GM23248 (cell line): Measurements from ENCODE around the gene FAM83G. TPM values are rescaled to one million over a fixed set of nuclear protein-coding genes. Genes with fewer than 3 reads are reported as not detected.
A peak's percentile ranks its signal among the peaks of the same experiment; 100 is the strongest.

Experiments
- DNase-seq: peaks from one replicate; pipeline ENCODE4 v3.0.0-alpha.2; 2015
- H2AFZ ChIP-seq: fragments of 200-600 bp; sonication (generic); 2 replicates; pipeline ENCODE4 v1.6.1; 2016; ENCODE audit warnings: antibody characterized with exemption
- H3F3A ChIP-seq: fragments of 200-600 bp; sonication (generic); 2 replicates; pipeline ENCODE4 v1.6.1; 2016; ENCODE audit warnings: mild to moderate bottlenecking, antibody characterized with exemption, mixed run types; ENCODE audit not compliant: insufficient read depth
- H3K27ac ChIP-seq: fragments of 200-600 bp; sonication (generic); 2 replicates; pipeline ENCODE4 v1.5.1; 2016; ENCODE audit warnings: mild to moderate bottlenecking
- H3K27me3 ChIP-seq: fragments of 200-600 bp; sonication (generic); replicated peaks from 2 replicates; pipeline ENCODE4 v1.6.1; 2016; ENCODE audit warnings: mild to moderate bottlenecking; ENCODE audit not compliant: insufficient read depth
- H3K36me3 ChIP-seq: fragments of 200-600 bp; sonication (generic); 2 replicates; pipeline ENCODE4 v1.6.1; 2016; ENCODE audit warnings: low read depth, mild to moderate bottlenecking
- H3K4me1 ChIP-seq: fragments of 200-600 bp; sonication (generic); 2 replicates; pipeline ENCODE4 v1.6.1; 2016; ENCODE audit warnings: mild to moderate bottlenecking; ENCODE audit not compliant: insufficient read depth
- H3K4me2 ChIP-seq: fragments of 200-600 bp; sonication (generic); one replicate; pipeline ENCODE4 v1.6.1; 2016; ENCODE audit warnings: mild to moderate bottlenecking; ENCODE audit not compliant: unreplicated experiment
- H3K4me3 ChIP-seq: fragments of 200-600 bp; sonication (generic); 2 replicates; pipeline ENCODE4 v1.5.1; 2016; ENCODE audit warnings: mild to moderate bottlenecking
- H3K79me2 ChIP-seq: fragments of 200-600 bp; sonication (generic); 2 replicates; pipeline ENCODE4 v1.6.1; 2016; ENCODE audit warnings: mild to moderate bottlenecking; ENCODE audit not compliant: insufficient read depth
- H3K9ac ChIP-seq: fragments of 200-600 bp; sonication (generic); 2 replicates; pipeline ENCODE4 v1.6.1; 2016; ENCODE audit warnings: mild to moderate bottlenecking
- H3K9me2 ChIP-seq: fragments of 200-600 bp; sonication (generic); 2 replicates; pipeline ENCODE4 v1.6.1; 2016; ENCODE audit warnings: mixed run types, mild to moderate bottlenecking, moderate library complexity; ENCODE audit not compliant: insufficient read depth
- H3K9me3 ChIP-seq: fragments of 200-600 bp; sonication (generic); one replicate; pipeline ENCODE4 v1.6.1; 2017; ENCODE audit warnings: low read depth
- H4K20me1 ChIP-seq: fragments of 200-600 bp; sonication (generic); 2 replicates; pipeline ENCODE4 v1.6.0; 2016; ENCODE audit not compliant: insufficient read depth
- EZH2 ChIP-seq: fragments of 200-600 bp; sonication (generic); IDR thresholded peaks from 2 replicates; pipeline ENCODE4 v1.6.1; 2018; ENCODE audit warnings: antibody characterized with exemption, mild to moderate bottlenecking; ENCODE audit not compliant: insufficient read depth, poor library complexity, severe bottlenecking
- EZH2phosphoT487 ChIP-seq: fragments of 200-600 bp; sonication (generic); IDR thresholded peaks from 2 replicates; pipeline ENCODE4 v1.6.1; 2018; ENCODE audit warnings: antibody characterized with exemption, moderate library complexity, mild to moderate bottlenecking, low read depth; ENCODE audit not compliant: insufficient read depth
- WGBS, 2 experiments: methylation state at CpG; one replicate each; pipeline ENCODE4 v1.1.6; 2015 to 2017; ENCODE audit warnings: low lambda C conversion rate in 2 of 2, low coverage in 1 of 2; ENCODE audit errors: missing lambda C conversion rate in 2 of 2; 5-methylcytosine and 5-hydroxymethylcytosine counted together
- in situ Hi-C: fragments of 300-500 bp; cut with MboI; formaldehyde crosslinking; loops from 2 replicates; pipeline ENCODE4 v1.15.0; 2020
- polyA plus RNA-seq: library from polyadenylated mRNA; unstranded; fragments of >200 nt; fragmentation: Nextera tagmentation; extraction: Ambion mirVana; gene quantifications from 2 replicates; pipeline ENCODE4 v1.2.1, GENCODE V29; 2016
- small RNA-seq: library from RNA; depleted of rRNA; stranded (forward); fragments of <200 nt; gene quantifications from one replicate; pipeline ENCODE3, GENCODE V24; 2014; ENCODE audit warnings: low read depth, low replicate concordance
- total RNA-seq: library from RNA; depleted of rRNA; stranded (reverse); fragments of >200 nt; shearing (Covaris generic); gene quantifications from 2 replicates; pipeline ENCODE4 v1.2.3, GENCODE V29; 2014; rRNA removed

Gene FAM83G
- total and polyA plus RNA-seq, 2 experiments from 2014 or later = 8.9 to 26.2 TPM

DNA sequence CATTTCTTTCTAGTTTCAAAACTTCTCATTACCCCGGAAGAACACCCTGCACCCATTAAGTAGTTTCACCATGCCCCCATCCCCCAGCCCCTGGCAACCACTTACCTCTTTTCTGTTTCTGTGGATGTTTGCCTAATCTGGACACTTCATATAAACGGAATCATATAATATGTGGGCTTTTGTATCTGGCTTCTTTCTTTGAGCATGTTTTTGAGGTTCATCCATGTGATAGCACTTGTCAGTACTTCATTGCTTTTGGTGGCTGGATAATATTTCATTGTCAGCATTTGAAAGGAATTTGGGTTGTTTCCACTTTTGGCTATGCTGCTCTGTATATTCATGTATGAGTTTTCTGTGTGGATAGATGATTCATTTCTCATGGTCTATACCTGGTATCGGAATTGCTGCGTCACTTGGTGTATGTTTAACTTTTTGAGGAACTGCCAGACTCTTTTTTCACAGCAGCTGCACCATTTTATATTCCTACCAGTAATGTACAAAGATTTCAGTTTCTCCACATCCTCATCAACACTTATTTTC is 82.6 kb downstream of the FAM83G start:
- Histone ChIP-seq H3K79me2 (no peaks in the 10 kb centered on the region), H3K36me3 (no peaks in the 10 kb centered on the region), H3K9me2 (no peaks in the 10 kb centered on the region), H3K9ac (no peak overlapping the region), H3K4me2 (no peak overlapping the region), H3K4me3 (no peak overlapping the region), H3K4me1 (peaks cover 19% of the 10 kb centered on the region), H4K20me1 (no peaks in the 10 kb centered on the region; the same call in 1 of the 2 replicates), H3K27me3 (no peaks in the 10 kb centered on the region), H3K9me3 (no peaks in the 10 kb centered on the region), H2AFZ (no peak overlapping the region), H3K27ac (no peak overlapping the region), H3F3A (peaks cover 7% of the 10 kb centered on the region)
- in situ Hi-C loops = no loop called here
- 93 to 96% methylated on average over 4 of the region's 4 CpGs for WGBS, 2 experiments
- TF ChIP-seq EZH2phosphoT487 (no peak), EZH2 (no peak)
- DNase-seq = no peak

DNA sequence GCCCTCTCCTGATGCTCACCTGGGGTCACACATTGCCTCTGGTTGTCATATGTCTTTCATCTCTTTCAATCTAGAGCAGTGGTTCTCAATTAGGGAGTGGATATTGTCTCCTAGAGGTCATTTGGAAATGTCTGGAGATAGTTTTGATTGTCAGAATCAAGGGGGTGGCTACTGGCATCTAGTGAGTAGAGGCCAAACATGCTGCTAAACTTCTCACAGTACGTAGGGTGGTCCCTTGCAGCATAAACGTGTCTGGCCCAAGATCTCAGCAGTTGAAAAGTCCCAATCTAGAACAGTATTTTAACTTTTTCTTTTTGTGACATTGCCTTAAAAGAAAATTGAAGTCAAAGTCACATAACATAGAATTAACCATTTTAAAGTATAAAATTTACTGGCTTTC is 83.1 kb downstream of the FAM83G start:
- Histone ChIP-seq H2AFZ (no peak overlapping the region), H3K4me2 (peak overlapping the region; percentile 37), H3K36me3 (no peaks in the 10 kb centered on the region), H3K79me2 (no peaks in the 10 kb centered on the region), H3K9ac (no peak overlapping the region), H3K9me3 (no peaks in the 10 kb centered on the region), H3K4me3 (no peak overlapping the region), H3K27me3 (no peaks in the 10 kb centered on the region), H3F3A (peaks cover 12% of the 10 kb centered on the region), H3K27ac (no peak overlapping the region), H4K20me1 (no peaks in the 10 kb centered on the region; the same call in 1 of the 2 replicates), H3K4me1 (peaks cover 21% of the 10 kb centered on the region), H3K9me2 (no peaks in the 10 kb centered on the region)
- DNase-seq = no peak
- TF ChIP-seq EZH2phosphoT487 = no peak
- TF ChIP-seq EZH2 = no peak
- in situ Hi-C loops = no loop called here
- WGBS, 2 experiments = 54 to 55% methylated on average over 2 of the region's 2 CpGs

DNA sequence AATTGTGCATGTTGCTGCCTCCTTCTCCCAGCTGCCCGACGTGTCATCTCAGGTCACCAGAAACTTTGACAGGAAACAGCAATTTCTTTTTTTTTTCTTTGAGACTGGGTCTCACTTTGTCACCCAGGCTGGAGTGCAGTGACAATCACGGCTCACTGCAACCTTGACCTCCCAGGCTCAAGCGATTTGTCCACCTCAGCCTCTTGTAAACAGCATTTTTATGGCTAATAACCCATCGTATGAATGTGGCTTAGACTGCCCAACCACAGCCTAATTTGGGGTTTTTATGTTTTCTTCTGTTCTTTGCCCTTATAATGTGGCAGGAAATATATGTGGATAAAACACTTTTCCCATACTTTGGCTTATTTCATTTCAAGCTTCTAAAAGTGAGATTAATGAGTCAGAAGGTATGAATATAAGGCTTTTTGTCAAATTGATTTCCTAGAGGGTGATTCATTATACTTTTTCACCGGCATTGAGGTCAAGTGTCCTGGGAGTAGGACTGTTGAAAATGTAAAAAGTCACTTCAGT is 83.6 kb downstream of the FAM83G start:
- H3K9me2 ChIP-seq = no peaks in the 10 kb centered on the region
- TF ChIP-seq EZH2phosphoT487 (no peak), EZH2 (no peak)
- no peaks in the 10 kb centered on the region; the same call in 1 of the 2 replicates for H4K20me1 ChIP-seq
- H3K9ac ChIP-seq = no peak overlapping the region
- WGBS, 2 experiments = 26 to 30% methylated on average over 6 of the region's 6 CpGs
- H3F3A ChIP-seq = peaks cover 14% of the 10 kb centered on the region
- H3K9me3 ChIP-seq = no peaks in the 10 kb centered on the region
- no peak overlapping the region for H3K4me3 ChIP-seq
- H3K27me3 ChIP-seq = no peaks in the 10 kb centered on the region
- H3K27ac ChIP-seq = no peak overlapping the region
- H3K4me1 ChIP-seq = peaks cover 21% of the 10 kb centered on the region
- H3K36me3 ChIP-seq = no peaks in the 10 kb centered on the region
- H3K79me2 ChIP-seq = no peaks in the 10 kb centered on the region
- DNase-seq = peak; percentile 56
- in situ Hi-C loops = no loop called here
- peak overlapping the region; percentile 37 for H3K4me2 ChIP-seq
- H2AFZ ChIP-seq = no peak overlapping the region

DNA sequence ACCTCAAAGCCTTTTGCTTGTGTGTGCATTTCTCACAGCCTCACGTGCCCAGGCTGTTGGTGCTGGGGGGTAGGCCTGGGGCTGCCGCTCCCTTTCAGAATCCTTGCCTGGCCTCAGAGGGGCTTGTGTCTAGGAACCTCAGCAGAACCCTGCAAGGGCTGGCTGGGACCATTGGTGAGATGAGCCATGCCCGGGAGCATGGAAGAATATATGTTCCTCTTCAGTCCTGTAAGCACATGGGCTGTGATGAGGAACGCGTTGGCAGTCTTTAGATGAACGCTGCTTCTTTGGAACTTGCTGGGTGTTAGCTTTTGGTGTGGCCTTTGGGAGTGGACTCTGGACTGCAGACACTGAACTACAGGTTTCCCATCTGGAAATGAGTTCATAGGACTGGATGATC is 84.6 kb downstream of the FAM83G start:
- Histone ChIP-seq H3K79me2 (no peaks in the 10 kb centered on the region), H3K4me3 (no peak overlapping the region), H3K9me2 (no peaks in the 10 kb centered on the region), H3K9me3 (no peaks in the 10 kb centered on the region), H3K4me2 (no peak overlapping the region), H3K36me3 (no peaks in the 10 kb centered on the region), H3K27me3 (no peaks in the 10 kb centered on the region), H3K9ac (no peak overlapping the region), H3K27ac (no peak overlapping the region), H3K4me1 (peaks cover 21% of the 10 kb centered on the region), H3F3A (peaks cover 14% of the 10 kb centered on the region), H4K20me1 (no peaks in the 10 kb centered on the region; the same call in 1 of the 2 replicates), H2AFZ (no peak overlapping the region)
- TF ChIP-seq EZH2phosphoT487 (no peak), EZH2 (no peak)
- in situ Hi-C loops = no loop called here
- WGBS, 2 experiments = 38 to 44% methylated on average over 6 of the region's 6 CpGs
- DNase-seq = no peak

Small RNA genes within 50 kb of the gene (small RNA-seq; reads per million reads assigned to genes)
- gene AC090286.3 (not detected), gene RF00324 (not detected)

Other genes starting within 250 kb of the FAM83G start
- 55.0 and 80.7 TPM in 2 replicates for gene TVP23B, start 223.6 kb downstream of the FAM83G start, total RNA-seq
- gene TVP23B, start 223.6 kb downstream of the FAM83G start, polyA plus RNA-seq = 81.9 and 82.0 TPM in 2 replicates
- gene PRPSAP2, start 146.6 kb downstream of the FAM83G start, total RNA-seq = 23.5 and 25.0 TPM in 2 replicates
- 19.4 and 20.6 TPM in 2 replicates for gene PRPSAP2, start 146.6 kb downstream of the FAM83G start, polyA plus RNA-seq
- not detected in 2 replicates for gene SLC5A10, start 52.6 kb downstream of the FAM83G start, total RNA-seq
- 0.10 TPM in 1 of 2 replicates, not detected in the other for gene SLC5A10, start 52.6 kb downstream of the FAM83G start, polyA plus RNA-seq
- gene GRAP, start 42.2 kb upstream of the FAM83G start, total RNA-seq = not detected in 2 replicates
- gene GRAP, start 42.2 kb upstream of the FAM83G start, polyA plus RNA-seq = not detected in 2 replicates
- gene GRAPL, start 122.8 kb upstream of the FAM83G start, total RNA-seq = not detected in 2 replicates
- gene GRAPL, start 122.8 kb upstream of the FAM83G start, polyA plus RNA-seq = not detected in 2 replicates
- gene EPN2, start 232.6 kb upstream of the FAM83G start, total RNA-seq = 21.2 and 25.3 TPM in 2 replicates
- gene EPN2, start 232.6 kb upstream of the FAM83G start, polyA plus RNA-seq = 54.0 and 56.2 TPM in 2 replicates